ENCODE results near the gene ACTN4.

DNA sequence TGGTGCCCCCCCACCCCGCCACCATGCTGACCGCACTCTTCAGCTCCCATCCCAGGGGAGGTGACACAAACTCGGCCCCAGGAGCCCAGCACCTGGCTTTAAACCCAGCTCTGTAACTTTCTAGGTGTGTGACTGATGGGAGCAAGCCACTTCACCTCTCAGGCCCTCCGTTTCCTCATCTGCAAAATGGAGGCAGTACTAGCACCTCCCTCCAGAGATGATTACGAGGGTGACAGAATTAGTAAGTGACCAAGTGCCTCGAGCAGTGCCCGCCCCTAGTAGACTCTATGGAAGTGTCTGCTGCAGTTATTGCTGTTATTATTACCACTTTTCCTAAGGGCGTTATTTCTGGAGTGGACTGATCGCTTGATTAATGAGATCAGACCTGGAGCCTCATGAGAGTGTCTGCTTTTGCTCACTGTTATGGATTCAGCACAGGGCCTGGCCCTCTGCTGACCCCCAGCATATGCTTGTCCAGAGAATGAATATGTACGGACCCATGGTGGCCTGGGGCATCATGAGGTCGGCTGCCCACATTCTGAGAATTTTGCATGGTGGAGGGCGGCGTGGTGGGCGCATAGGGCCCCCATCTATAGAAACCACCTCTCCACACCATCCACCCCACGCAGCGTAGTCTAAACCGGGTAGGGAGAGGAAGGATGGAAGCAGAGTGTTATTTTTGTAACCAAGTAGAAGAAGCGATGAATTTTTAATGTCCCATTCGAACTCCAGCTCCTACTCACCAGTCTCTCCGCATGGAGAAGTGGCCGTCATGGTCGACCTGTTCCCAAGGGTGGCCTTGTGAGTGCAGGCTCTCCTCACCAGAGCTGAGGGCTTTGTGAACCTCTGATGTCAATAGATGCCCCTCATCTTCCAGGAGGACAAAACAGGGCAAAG, 48.6 kb downstream of the ACTN4 start:
- TF ChIP-seq, protein P1, sequence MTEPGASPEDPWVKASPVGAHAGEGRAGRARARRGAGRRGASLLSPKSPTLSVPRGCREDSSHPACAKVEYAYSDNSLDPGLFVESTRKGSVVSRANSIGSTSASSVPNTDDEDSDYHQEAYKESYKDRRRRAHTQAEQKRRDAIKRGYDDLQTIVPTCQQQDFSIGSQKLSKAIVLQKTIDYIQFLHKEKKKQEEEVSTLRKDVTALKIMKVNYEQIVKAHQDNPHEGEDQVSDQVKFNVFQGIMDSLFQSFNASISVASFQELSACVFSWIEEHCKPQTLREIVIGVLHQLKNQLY (CRISPR knock-in tag; IDR thresholded peaks at IDR 0.05) = no peak
- TF ChIP-seq, protein P2, sequence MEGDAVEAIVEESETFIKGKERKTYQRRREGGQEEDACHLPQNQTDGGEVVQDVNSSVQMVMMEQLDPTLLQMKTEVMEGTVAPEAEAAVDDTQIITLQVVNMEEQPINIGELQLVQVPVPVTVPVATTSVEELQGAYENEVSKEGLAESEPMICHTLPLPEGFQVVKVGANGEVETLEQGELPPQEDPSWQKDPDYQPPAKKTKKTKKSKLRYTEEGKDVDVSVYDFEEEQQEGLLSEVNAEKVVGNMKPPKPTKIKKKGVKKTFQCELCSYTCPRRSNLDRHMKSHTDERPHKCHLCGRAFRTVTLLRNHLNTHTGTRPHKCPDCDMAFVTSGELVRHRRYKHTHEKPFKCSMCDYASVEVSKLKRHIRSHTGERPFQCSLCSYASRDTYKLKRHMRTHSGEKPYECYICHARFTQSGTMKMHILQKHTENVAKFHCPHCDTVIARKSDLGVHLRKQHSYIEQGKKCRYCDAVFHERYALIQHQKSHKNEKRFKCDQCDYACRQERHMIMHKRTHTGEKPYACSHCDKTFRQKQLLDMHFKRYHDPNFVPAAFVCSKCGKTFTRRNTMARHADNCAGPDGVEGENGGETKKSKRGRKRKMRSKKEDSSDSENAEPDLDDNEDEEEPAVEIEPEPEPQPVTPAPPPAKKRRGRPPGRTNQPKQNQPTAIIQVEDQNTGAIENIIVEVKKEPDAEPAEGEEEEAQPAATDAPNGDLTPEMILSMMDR (IDR thresholded peaks at IDR 0.05) = no peak
- no peak for TF ChIP-seq FOXP1 (CRISPR knock-in tag; IDR thresholded peaks at IDR 0.05; ENCODE audit: borderline replicate concordance)
- TF ChIP-seq, protein P3, sequence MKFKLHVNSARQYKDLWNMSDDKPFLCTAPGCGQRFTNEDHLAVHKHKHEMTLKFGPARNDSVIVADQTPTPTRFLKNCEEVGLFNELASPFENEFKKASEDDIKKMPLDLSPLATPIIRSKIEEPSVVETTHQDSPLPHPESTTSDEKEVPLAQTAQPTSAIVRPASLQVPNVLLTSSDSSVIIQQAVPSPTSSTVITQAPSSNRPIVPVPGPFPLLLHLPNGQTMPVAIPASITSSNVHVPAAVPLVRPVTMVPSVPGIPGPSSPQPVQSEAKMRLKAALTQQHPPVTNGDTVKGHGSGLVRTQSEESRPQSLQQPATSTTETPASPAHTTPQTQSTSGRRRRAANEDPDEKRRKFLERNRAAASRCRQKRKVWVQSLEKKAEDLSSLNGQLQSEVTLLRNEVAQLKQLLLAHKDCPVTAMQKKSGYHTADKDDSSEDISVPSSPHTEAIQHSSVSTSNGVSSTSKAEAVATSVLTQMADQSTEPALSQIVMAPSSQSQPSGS (CRISPR knock-in tag; IDR thresholded peaks at IDR 0.05; ENCODE audit: borderline replicate concordance, low read depth) = no peak
- no peak for TF ChIP-seq PRRX2 (CRISPR knock-in tag; IDR thresholded peaks at IDR 0.05)
- TF ChIP-seq, protein P4, sequence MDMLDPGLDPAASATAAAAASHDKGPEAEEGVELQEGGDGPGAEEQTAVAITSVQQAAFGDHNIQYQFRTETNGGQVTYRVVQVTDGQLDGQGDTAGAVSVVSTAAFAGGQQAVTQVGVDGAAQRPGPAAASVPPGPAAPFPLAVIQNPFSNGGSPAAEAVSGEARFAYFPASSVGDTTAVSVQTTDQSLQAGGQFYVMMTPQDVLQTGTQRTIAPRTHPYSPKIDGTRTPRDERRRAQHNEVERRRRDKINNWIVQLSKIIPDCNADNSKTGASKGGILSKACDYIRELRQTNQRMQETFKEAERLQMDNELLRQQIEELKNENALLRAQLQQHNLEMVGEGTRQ (CRISPR knock-in tag; IDR thresholded peaks at IDR 0.05) = no peak
- no peak for TF ChIP-seq MXD4 (CRISPR knock-in tag; IDR thresholded peaks at IDR 0.05; ENCODE audit: borderline replicate concordance)
- no peak for TF ChIP-seq ESRRA (CRISPR knock-in tag; IDR thresholded peaks at IDR 0.05; ENCODE audit: borderline replicate concordance)
- TF ChIP-seq, protein P5, sequence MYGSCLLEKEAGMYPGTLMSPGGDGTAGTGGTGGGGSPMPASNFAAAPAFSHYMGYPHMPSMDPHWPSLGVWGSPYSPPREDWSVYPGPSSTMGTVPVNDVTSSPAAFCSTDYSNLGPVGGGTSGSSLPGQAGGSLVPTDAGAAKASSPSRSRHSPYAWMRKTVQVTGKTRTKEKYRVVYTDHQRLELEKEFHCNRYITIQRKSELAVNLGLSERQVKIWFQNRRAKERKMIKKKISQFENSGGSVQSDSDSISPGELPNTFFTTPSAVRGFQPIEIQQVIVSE (CRISPR knock-in tag; IDR thresholded peaks at IDR 0.05; ENCODE audit: borderline replicate concordance) = no peak
- TF ChIP-seq ZBTB21 (CRISPR knock-in tag; IDR thresholded peaks at IDR 0.05; ENCODE audit: borderline replicate concordance) = no peak
- no peak for TF ChIP-seq ZNF232 (CRISPR knock-in tag; IDR thresholded peaks at IDR 0.05)
